Activated CD4-positive, alpha-beta T cell treated with anti-CD3 and anti-CD28 coated beads, Interleukin-2, amount 50 U/mL, for 16 hours (primary cell): ENCODE results near the gene MYL3.

Experiments
- DNase-seq: peaks from one replicate; pipeline ENCODE4 v3.0.0-alpha.2; 2020

MYL3 gene

GRCh38 chr3:46899151-46900006 is 36.1 kb upstream of the MYL3 start:
- DNase-seq: no peak

- no peak for DNase-seq
Observed at GRCh38 chr3:46898321-46899150, 35.3 kb upstream of the MYL3 start.

- DNase-seq: no peak
Observed at GRCh38 chr3:46897829-46898320, 34.6 kb upstream of the MYL3 start.

GRCh38 chr3:46897031-46897430 is 33.8 kb upstream of the MYL3 start:
- no peak for DNase-seq

GRCh38 chr3:46896386-46896785 is 33.1 kb upstream of the MYL3 start:
- no peak for DNase-seq

- no peak for DNase-seq
Observed at GRCh38 chr3:46895761-46896160, 32.5 kb upstream of the MYL3 start.

- DNase-seq: peak; percentile 71
Observed at GRCh38 chr3:46895204-46895660, 32.0 kb upstream of the MYL3 start.

- DNase-seq: no peak
Observed at GRCh38 chr3:46894256-46894655, 31.0 kb upstream of the MYL3 start.

- no peak for DNase-seq
Observed at GRCh38 chr3:46893763-46894162, 30.5 kb upstream of the MYL3 start.

GRCh38 chr3:46893146-46893748 is 30.0 kb upstream of the MYL3 start:
- DNase-seq: no peak

GRCh38 chr3:46892285-46893145 is 29.3 kb upstream of the MYL3 start:
- no peak for DNase-seq

GRCh38 chr3:46891132-46891531 is 27.9 kb upstream of the MYL3 start:
- no peak for DNase-seq

- no peak for DNase-seq
Observed at GRCh38 chr3:46890132-46890531, 26.9 kb upstream of the MYL3 start.

- no peak for DNase-seq
Observed at GRCh38 chr3:46889381-46890110, 26.3 kb upstream of the MYL3 start.

GRCh38 chr3:46888705-46889104 is 25.5 kb upstream of the MYL3 start:
- no peak for DNase-seq

- no peak for DNase-seq
Observed at GRCh38 chr3:46887980-46888494, 24.8 kb upstream of the MYL3 start.

GRCh38 chr3:46885612-46886011 is 22.4 kb upstream of the MYL3 start:
- no peak for DNase-seq

- DNase-seq: no peak
Observed at GRCh38 chr3:46884929-46885328, 21.7 kb upstream of the MYL3 start.

- no peak for DNase-seq
Observed at GRCh38 chr3:46884427-46884826, 21.2 kb upstream of the MYL3 start.

GRCh38 chr3:46883830-46884185 is 20.6 kb upstream of the MYL3 start:
- no peak for DNase-seq

GRCh38 chr3:46883054-46883829 is 20.0 kb upstream of the MYL3 start:
- peak; percentile 8 for DNase-seq
